HEK293 (cell line): Measurements from ENCODE around the gene VMO1.

Experiments
- GLIS1 ChIP-seq: fragments of 450-650 bp; formaldehyde crosslinking; IDR thresholded peaks from 2 replicates; pipeline ENCODE4 v1.5.1; 2016; ENCODE audit warnings: missing biosample characterization, missing genetic modification characterization
- KLF10 ChIP-seq: fragments of 450-650 bp; IDR thresholded peaks from 2 replicates; pipeline ENCODE4 v1.5.1; 2018; ENCODE audit warnings: missing biosample characterization, mild to moderate bottlenecking, missing genetic modification characterization
- MYNN ChIP-seq: fragments of 450-650 bp; formaldehyde crosslinking; IDR thresholded peaks from 2 replicates; pipeline ENCODE4 v1.5.1; 2016; ENCODE audit warnings: missing biosample characterization, missing genetic modification characterization, borderline replicate concordance
- OSR2 ChIP-seq: fragments of 450-650 bp; formaldehyde crosslinking; IDR thresholded peaks from 2 replicates; pipeline ENCODE4 v1.5.1; 2016; ENCODE audit warnings: missing biosample characterization, missing genetic modification characterization
- REPIN1 ChIP-seq: fragments of 450-650 bp; formaldehyde crosslinking; IDR thresholded peaks from 2 replicates; pipeline ENCODE4 v1.5.1; 2017; ENCODE audit warnings: missing biosample characterization, missing genetic modification characterization, low read depth
- SCRT1 ChIP-seq: fragments of 450-650 bp; formaldehyde crosslinking; IDR thresholded peaks from 2 replicates; pipeline ENCODE4 v1.5.1; 2016; ENCODE audit warnings: missing biosample characterization, missing genetic modification characterization, borderline replicate concordance
- SETDB1 ChIP-seq: IDR thresholded peaks from one replicate; pipeline ENCODE4 v1.6.1; 2017; ENCODE audit warnings: mild to moderate bottlenecking, low read length, moderate library complexity, mixed read lengths; ENCODE audit not compliant: insufficient read length
- SP3 ChIP-seq: fragments of 450-650 bp; formaldehyde crosslinking; IDR thresholded peaks from 2 replicates; pipeline ENCODE4 v1.5.1; 2016; ENCODE audit warnings: missing biosample characterization, missing genetic modification characterization
- ZBTB20 ChIP-seq: fragments of 450-650 bp; formaldehyde crosslinking; IDR thresholded peaks from 2 replicates; pipeline ENCODE4 v1.5.1; 2016; ENCODE audit warnings: missing biosample characterization, missing genetic modification characterization
- ZBTB8A ChIP-seq: fragments of 450-650 bp; formaldehyde crosslinking; IDR thresholded peaks from 2 replicates; pipeline ENCODE4 v1.5.1; 2016; ENCODE audit warnings: missing biosample characterization, missing genetic modification characterization
- ZFP69B ChIP-seq: fragments of 450-650 bp; formaldehyde crosslinking; IDR thresholded peaks from 2 replicates; pipeline ENCODE4 v1.5.1; 2016; ENCODE audit warnings: missing biosample characterization, missing genetic modification characterization
- ZIC2 ChIP-seq: fragments of 450-650 bp; formaldehyde crosslinking; IDR thresholded peaks from 2 replicates; pipeline ENCODE4 v1.5.1; 2016; ENCODE audit warnings: missing biosample characterization, missing genetic modification characterization
- ZNF10 ChIP-seq: fragments of 450-650 bp; formaldehyde crosslinking; IDR thresholded peaks from 2 replicates; pipeline ENCODE4 v1.5.1; 2017; ENCODE audit warnings: missing biosample characterization, missing genetic modification characterization
- ZNF184 ChIP-seq: fragments of 450-650 bp; IDR thresholded peaks from 2 replicates; pipeline ENCODE4 v1.5.1; 2018; ENCODE audit warnings: missing biosample characterization, mild to moderate bottlenecking, missing genetic modification characterization
- ZNF335 ChIP-seq: fragments of 450-650 bp; formaldehyde crosslinking; conservative IDR thresholded peaks from 2 replicates; pipeline ENCODE4 v1.5.1; 2016; ENCODE audit warnings: missing biosample characterization, missing genetic modification characterization
- ZNF394 ChIP-seq: fragments of 450-650 bp; formaldehyde crosslinking; IDR thresholded peaks from 2 replicates; pipeline ENCODE4 v1.5.1; 2016; ENCODE audit warnings: missing biosample characterization, missing genetic modification characterization, mild to moderate bottlenecking, moderate library complexity, borderline replicate concordance
- ZNF629 ChIP-seq: fragments of 450-650 bp; formaldehyde crosslinking; IDR thresholded peaks from 2 replicates; pipeline ENCODE4 v1.5.1; 2017; ENCODE audit warnings: missing biosample characterization, missing genetic modification characterization
- ZNF660 ChIP-seq: fragments of 450-650 bp; IDR thresholded peaks from 2 replicates; pipeline ENCODE4 v1.5.1; 2018; ENCODE audit warnings: missing biosample characterization, mild to moderate bottlenecking, missing genetic modification characterization
- ZNF664 ChIP-seq: fragments of 450-650 bp; formaldehyde crosslinking; IDR thresholded peaks from 2 replicates; pipeline ENCODE4 v1.5.1; 2016; ENCODE audit warnings: missing biosample characterization, missing genetic modification characterization
- ZNF76 ChIP-seq: fragments of 450-650 bp; formaldehyde crosslinking; IDR thresholded peaks from 2 replicates; pipeline ENCODE4; 2016; ENCODE audit warnings: low read depth, missing biosample characterization, missing genetic modification characterization, borderline replicate concordance
- TF ChIP-seq, protein P1 (sequence below): fragments of 450-650 bp; formaldehyde crosslinking; IDR thresholded peaks from 2 replicates; pipeline ENCODE4 v1.5.1; 2016; ENCODE audit warnings: missing biosample characterization, missing genetic modification characterization
- TF ChIP-seq, protein P2 (sequence below): fragments of 450-650 bp; formaldehyde crosslinking; conservative IDR thresholded peaks from 2 replicates; pipeline ENCODE4 v1.5.1; 2016; ENCODE audit warnings: low read depth, missing biosample characterization, missing genetic modification characterization
- TF ChIP-seq, protein P3 (sequence below): fragments of 450-650 bp; formaldehyde crosslinking; IDR thresholded peaks from 2 replicates; pipeline ENCODE4 v1.5.0; 2017; ENCODE audit warnings: missing biosample characterization, missing genetic modification characterization, borderline replicate concordance
- TF ChIP-seq, protein P4 (sequence below): fragments of 450-650 bp; formaldehyde crosslinking; IDR thresholded peaks from 2 replicates; pipeline ENCODE4 v1.5.1; 2016; ENCODE audit warnings: missing biosample characterization, missing genetic modification characterization
- TF ChIP-seq, protein P5 (sequence below): sonication (generic); formaldehyde crosslinking; IDR thresholded peaks from 2 replicates; pipeline ENCODE4 v1.8.1; 2022; ENCODE audit warnings: mild to moderate bottlenecking, moderate library complexity, missing genetic modification reagents
- TF ChIP-seq, protein P6 (sequence below): fragments of 450-650 bp; formaldehyde crosslinking; IDR thresholded peaks from 2 replicates; pipeline ENCODE4 v1.5.1; 2016; ENCODE audit warnings: missing biosample characterization, missing genetic modification characterization

The VMO1 gene

DNA sequence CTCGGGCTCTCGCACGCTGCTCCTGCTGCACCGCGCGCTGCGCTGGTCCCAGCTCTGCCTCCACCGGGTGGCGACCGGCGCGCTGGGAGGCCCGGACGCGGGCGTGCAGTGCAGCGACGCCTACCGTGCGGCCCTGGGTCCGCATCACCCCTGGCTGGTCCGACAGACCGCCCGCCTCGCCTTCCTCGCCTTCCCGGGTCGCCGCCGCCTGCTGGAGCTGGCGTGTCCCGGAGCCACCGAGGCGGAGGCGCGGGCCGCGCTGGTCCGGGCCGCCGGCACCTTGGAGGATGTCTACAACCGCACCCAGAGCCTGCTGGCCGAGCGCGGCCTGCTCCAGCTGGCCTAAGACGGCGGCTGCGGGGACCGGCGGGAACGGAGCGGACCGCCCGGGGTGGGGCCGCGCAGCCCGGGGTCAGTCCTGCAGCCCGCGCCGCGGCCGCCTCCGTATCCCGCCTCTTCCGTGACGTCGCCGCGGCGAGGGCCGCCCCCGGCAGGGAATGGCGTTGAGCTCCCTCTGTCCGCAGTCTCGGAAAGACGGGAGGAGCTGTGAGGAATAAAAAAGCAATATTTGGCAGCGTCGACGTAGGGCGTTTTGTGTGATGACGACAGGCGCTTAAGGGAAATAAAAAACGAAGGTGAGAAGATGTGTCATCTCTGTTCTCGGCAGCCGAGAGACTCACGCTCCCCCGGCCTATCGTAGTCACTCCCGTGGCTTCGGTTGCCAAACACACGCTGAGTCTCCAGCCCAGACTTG is 4.0 kb upstream of the VMO1 start (continued):
- TF ChIP-seq ZNF76 (tag by site-specific recombination) (peak; percentile 78; the same call in 1 of the 2 replicates), ZBTB20 (tag by site-specific recombination) (peak; percentile 83), GLIS1 (tag by site-specific recombination) (peak; percentile 90), SETDB1 (peak; percentile 16), ZNF394 (tag by site-specific recombination) (peak; percentile 27; the same call in 1 of the 2 replicates), ZNF184 (tag by site-specific recombination) (peak; percentile 11; the same call in 1 of the 2 replicates), ZNF335 (tag by site-specific recombination) (peak; percentile 80), REPIN1 (tag by site-specific recombination) (no peak), ZNF660 (tag by site-specific recombination) (peak; percentile 93), ZIC2 (tag by site-specific recombination) (peak; percentile 72), SP3 (tag by site-specific recombination) (peak; percentile 48), ZFP69B (no peak; the same call in 1 of the 2 replicates), ZBTB8A (tag by site-specific recombination) (peak; percentile 88), MYNN (no peak), KLF10 (tag by site-specific recombination) (peak; percentile 54; the same call in 1 of the 2 replicates), SCRT1 (no peak), OSR2 (no peak), ZNF10 (tag by site-specific recombination) (peak; percentile 39), ZNF664 (tag by site-specific recombination) (no peak), ZNF629 (tag by site-specific recombination) (peak; percentile 97)
- TF ChIP-seq, protein P1, sequence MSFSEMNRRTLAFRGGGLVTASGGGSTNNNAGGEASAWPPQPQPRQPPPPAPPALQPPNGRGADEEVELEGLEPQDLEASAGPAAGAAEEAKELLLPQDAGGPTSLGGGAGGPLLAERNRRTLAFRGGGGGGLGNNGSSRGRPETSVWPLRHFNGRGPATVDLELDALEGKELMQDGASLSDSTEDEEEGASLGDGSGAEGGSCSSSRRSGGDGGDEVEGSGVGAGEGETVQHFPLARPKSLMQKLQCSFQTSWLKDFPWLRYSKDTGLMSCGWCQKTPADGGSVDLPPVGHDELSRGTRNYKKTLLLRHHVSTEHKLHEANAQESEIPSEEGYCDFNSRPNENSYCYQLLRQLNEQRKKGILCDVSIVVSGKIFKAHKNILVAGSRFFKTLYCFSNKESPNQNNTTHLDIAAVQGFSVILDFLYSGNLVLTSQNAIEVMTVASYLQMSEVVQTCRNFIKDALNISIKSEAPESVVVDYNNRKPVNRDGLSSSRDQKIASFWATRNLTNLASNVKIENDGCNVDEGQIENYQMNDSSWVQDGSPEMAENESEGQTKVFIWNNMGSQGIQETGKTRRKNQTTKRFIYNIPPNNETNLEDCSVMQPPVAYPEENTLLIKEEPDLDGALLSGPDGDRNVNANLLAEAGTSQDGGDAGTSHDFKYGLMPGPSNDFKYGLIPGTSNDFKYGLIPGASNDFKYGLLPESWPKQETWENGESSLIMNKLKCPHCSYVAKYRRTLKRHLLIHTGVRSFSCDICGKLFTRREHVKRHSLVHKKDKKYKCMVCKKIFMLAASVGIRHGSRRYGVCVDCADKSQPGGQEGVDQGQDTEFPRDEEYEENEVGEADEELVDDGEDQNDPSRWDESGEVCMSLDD (tag by site-specific recombination), result no peak
- TF ChIP-seq, protein P2, sequence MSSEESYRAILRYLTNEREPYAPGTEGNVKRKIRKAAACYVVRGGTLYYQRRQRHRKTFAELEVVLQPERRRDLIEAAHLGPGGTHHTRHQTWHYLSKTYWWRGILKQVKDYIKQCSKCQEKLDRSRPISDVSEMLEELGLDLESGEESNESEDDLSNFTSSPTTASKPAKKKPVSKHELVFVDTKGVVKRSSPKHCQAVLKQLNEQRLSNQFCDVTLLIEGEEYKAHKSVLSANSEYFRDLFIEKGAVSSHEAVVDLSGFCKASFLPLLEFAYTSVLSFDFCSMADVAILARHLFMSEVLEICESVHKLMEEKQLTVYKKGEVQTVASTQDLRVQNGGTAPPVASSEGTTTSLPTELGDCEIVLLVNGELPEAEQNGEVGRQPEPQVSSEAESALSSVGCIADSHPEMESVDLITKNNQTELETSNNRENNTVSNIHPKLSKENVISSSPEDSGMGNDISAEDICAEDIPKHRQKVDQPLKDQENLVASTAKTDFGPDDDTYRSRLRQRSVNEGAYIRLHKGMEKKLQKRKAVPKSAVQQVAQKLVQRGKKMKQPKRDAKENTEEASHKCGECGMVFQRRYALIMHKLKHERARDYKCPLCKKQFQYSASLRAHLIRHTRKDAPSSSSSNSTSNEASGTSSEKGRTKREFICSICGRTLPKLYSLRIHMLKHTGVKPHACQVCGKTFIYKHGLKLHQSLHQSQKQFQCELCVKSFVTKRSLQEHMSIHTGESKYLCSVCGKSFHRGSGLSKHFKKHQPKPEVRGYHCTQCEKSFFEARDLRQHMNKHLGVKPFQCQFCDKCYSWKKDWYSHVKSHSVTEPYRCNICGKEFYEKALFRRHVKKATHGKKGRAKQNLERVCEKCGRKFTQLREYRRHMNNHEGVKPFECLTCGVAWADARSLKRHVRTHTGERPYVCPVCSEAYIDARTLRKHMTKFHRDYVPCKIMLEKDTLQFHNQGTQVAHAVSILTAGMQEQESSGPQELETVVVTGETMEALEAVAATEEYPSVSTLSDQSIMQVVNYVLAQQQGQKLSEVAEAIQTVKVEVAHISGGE, result peak; percentile 57; the same call in 1 of the 2 replicates
- TF ChIP-seq, protein P3, sequence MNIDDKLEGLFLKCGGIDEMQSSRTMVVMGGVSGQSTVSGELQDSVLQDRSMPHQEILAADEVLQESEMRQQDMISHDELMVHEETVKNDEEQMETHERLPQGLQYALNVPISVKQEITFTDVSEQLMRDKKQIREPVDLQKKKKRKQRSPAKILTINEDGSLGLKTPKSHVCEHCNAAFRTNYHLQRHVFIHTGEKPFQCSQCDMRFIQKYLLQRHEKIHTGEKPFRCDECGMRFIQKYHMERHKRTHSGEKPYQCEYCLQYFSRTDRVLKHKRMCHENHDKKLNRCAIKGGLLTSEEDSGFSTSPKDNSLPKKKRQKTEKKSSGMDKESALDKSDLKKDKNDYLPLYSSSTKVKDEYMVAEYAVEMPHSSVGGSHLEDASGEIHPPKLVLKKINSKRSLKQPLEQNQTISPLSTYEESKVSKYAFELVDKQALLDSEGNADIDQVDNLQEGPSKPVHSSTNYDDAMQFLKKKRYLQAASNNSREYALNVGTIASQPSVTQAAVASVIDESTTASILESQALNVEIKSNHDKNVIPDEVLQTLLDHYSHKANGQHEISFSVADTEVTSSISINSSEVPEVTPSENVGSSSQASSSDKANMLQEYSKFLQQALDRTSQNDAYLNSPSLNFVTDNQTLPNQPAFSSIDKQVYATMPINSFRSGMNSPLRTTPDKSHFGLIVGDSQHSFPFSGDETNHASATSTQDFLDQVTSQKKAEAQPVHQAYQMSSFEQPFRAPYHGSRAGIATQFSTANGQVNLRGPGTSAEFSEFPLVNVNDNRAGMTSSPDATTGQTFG (tag by site-specific recombination), result 0 out of 2 replicates have a peak, but pooled peaks have one; percentile 47
- TF ChIP-seq, protein P4, sequence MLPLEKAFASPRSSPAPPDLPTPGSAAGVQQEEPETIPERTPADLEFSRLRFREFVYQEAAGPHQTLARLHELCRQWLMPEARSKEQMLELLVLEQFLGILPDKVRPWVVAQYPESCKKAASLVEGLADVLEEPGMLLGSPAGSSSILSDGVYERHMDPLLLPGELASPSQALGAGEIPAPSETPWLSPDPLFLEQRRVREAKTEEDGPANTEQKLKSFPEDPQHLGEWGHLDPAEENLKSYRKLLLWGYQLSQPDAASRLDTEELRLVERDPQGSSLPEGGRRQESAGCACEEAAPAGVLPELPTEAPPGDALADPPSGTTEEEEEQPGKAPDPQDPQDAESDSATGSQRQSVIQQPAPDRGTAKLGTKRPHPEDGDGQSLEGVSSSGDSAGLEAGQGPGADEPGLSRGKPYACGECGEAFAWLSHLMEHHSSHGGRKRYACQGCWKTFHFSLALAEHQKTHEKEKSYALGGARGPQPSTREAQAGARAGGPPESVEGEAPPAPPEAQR (tag by site-specific recombination), result 0 out of 2 replicates have a peak, but pooled peaks have one; percentile 12
- TF ChIP-seq, protein P5, sequence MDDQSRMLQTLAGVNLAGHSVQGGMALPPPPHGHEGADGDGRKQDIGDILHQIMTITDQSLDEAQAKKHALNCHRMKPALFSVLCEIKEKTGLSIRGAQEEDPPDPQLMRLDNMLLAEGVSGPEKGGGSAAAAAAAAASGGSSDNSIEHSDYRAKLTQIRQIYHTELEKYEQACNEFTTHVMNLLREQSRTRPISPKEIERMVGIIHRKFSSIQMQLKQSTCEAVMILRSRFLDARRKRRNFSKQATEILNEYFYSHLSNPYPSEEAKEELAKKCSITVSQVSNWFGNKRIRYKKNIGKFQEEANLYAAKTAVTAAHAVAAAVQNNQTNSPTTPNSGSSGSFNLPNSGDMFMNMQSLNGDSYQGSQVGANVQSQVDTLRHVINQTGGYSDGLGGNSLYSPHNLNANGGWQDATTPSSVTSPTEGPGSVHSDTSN (CRISPR knock-in tag), result peak; percentile 90
- TF ChIP-seq, protein P6, sequence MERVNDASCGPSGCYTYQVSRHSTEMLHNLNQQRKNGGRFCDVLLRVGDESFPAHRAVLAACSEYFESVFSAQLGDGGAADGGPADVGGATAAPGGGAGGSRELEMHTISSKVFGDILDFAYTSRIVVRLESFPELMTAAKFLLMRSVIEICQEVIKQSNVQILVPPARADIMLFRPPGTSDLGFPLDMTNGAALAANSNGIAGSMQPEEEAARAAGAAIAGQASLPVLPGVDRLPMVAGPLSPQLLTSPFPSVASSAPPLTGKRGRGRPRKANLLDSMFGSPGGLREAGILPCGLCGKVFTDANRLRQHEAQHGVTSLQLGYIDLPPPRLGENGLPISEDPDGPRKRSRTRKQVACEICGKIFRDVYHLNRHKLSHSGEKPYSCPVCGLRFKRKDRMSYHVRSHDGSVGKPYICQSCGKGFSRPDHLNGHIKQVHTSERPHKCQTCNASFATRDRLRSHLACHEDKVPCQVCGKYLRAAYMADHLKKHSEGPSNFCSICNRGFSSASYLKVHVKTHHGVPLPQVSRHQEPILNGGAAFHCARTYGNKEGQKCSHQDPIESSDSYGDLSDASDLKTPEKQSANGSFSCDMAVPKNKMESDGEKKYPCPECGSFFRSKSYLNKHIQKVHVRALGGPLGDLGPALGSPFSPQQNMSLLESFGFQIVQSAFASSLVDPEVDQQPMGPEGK (tag by site-specific recombination), result peak; percentile 45; the same call in 1 of the 2 replicates
